ENCODE results near the gene COPG2.
A peak's percentile ranks its signal among the peaks of the same experiment; 100 is the strongest.

Gene COPG2

DNA sequence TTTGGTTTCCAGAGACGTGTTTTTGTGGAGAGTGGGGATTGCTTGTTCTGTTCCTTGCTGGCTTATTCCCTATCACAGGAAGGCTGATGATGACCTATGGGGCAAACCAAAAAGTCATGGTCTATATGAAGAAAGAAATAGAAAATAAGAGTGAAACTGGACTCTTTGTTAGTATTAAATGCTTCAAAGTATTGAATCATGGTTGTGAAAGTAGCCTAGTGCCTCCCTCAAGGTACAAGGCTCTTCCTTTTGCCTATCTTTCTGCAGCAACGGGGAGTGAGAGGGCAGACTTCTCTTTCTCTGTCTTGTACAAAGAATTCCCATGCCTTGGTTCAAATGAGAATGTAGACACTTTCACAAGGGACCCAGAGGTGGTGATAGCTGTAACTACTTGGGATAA is 167.6 kb downstream of the COPG2 start:
- DNase-seq (ENCODE audit: low read depth in 1 of 2, low spot score in 1 of 2), result no peak

DNA sequence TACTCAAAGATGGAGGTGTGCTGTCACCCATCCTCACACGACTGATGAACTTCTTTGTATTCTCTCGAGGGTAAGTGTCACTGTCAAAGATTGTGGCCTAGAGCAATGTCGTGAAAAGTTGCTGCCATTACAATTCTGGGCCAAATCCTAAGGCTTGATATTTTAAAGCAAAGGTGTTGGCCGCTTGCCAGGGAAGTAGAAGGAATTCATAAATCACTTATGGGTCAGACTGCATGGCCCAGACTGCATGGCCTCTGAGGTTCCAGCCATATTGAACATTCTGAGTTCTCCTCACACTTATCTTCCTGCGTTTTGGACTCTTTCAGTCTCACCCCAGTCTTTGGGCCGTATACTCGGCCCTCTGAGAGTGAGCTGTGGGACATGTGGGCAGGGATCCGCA is 168.1 kb downstream of the COPG2 start:
- DNase-seq (ENCODE audit: low read depth in 1 of 2, low spot score in 1 of 2), result no peak

DNA sequence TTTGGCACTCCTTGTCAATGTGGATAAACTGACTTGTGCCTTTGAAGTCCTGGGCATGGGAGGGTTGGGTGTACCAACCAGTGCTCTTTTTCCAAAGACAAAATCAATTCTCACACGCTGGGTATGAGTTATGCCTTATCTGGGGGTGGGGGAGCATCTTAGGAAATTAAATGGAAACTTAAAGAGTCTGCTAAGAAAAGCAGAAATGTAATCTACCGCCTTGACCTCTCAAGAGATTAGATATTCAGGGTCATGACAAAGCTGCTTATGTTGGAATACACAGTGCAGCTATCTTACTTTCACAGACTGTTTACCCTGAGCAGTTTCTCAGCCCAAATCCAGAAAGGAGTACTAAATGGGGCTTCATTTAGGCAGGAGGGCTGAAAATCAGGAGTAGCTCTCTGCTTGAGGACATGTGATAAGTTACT is 174.1 kb downstream of the COPG2 start:
- DNase-seq (ENCODE audit: low read depth in 1 of 2, low spot score in 1 of 2), result no peak

DNA sequence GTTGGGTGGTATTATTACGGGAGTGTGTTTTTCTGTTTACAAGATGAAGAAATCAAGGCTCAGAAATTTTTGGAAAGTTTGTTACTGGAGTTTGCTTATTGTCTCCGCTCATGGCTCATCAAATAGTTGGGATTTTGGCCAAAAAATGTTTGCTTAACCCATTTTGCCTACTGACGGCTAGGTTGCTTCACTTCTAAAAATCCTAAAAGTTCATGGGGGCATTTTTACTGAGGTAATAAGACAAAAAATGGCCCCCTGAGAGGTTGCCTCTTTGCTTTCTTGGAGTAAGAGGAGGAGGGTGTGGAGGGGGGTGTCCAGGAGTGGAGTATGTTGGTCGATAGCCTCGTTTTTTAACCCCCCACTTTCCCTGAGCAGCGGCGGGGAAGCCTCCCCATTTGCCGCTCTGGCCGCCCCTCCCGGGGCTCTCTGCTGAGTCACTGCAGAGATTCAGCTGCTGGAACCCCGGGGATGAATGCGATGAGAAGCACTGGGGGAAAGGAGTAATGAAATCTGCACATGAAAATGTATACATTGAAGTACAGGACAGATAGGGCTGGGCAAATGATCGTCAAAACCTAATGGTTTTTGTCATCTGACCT is 175.2 kb downstream of the COPG2 start:
- DNase-seq (ENCODE audit: low read depth in 1 of 2, low spot score in 1 of 2), result no peak

DNA sequence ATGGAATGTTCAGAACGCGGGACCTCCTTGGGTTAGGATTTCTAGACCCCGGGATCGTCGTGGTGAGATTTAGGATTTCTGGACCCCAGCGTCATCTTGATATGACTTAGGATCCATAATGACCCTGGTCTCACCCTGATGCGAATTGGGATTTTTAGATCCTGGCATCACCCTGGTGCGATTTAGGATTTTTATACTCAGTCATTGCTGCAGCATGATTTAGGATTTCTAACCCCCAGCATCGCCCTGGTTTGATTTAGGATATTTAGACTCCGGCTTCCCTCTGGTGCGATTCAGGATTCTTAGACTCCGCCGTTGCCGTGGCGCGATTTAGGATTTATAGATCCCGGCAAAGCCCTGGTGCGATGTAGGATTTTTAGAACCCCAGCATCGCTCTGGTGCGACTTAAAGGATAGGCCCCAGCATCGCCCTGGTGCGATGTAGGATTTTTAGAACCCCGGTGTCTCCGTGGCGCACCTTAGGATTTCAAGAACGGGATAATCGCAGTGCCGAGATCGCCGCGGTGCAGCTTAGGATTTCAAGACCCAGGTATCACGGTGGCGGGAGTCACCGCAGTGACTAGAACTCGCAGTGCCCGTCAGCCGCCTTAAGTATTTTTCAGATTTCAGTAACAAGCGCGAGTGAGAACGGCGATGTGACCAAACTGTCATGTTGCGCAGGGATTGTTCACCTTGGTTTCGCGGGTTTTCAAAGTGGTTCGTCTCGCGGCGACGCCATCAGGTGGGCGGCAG is 175.8 kb downstream of the COPG2 start:
- no peak for DNase-seq (ENCODE audit: low read depth in 1 of 2, low spot score in 1 of 2)

DNA sequence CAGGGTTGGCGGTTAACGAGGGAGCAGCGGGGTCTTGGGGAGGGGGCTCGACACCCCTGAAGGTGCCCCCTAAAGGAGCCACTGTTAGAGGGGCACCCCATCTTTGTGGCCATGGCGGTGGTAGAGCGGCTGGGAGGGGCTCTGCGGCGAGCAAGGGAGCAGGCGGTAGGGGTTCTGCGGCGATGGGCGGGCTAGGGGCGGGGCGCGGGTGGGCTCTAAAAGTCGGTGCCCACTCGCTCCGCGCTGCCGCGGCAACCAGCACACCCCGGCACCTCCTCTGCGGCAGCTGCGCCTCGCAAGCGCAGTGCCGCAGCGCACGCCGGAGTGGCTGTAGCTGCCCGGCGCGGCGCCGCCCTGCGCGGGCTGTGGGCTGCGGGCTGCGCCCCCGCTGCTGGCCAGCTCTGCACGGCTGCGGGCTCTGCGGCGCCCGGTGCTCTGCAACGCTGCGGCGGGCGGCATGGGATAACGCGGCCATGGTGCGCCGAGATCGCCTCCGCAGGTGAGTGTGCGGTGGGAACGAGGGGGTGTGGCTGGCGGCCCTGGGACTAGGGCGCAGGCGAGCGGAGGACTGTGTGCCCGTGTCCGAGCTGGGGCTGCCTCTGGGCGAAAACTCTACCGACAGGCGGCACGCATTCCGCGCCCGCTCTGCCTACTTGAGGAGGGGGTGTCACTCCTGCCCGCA is 176.6 kb downstream of the COPG2 start, which contains the start of gene MEST:
MEST (plus strand) TSS at position 245 of the 682 bp plus-strand sequence; CDS start at position 474, 229 bp downstream.
- no peak for DNase-seq (ENCODE audit: low read depth in 1 of 2, low spot score in 1 of 2)

DNA sequence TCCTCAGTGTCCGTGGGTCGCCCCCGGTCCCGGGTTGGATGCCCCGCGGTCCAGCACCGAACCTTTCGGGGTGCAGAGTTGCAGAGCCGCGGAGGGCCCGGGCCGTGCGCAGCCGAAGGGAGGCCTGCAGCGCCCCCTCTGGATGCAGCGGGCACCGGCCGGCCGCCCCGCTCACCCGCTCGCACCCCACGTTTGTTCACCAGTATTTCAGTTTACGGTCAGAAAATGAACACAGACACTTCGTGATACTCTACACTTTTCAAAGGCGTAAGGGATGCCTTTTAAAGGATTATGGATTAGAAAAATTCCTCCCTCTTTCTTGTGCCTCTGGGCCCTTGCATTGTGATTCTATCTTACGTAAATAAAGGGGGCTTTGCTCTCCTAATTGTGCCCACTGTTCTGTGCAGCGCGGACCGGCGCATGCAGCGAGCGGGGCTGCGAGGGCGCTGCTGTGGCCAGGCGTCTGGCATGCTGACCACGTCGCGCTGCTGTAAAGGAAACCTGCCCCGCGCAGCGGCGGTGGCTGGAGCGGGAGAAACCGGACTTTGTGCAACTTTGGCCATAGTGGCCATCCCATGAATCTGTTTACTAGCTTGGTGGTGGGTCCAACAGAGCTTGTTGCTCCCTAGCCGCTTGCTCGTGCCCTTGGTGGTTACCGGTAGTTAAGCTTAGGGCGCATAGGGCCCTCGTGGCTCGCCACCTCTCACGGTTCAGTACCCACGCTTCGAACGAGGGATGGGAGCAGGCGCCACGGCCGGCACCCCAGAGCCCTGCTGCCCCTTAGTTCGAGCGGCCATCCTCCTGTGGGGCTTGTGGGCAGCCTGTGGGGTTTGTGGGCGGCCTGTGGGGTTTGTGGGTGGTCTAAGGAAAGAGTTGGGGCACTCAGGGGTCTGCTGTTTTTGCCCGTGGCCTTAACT is 177.4 kb downstream of the COPG2 start:
- DNase-seq (ENCODE audit: low read depth in 1 of 2, low spot score in 1 of 2), result no peak

DNA sequence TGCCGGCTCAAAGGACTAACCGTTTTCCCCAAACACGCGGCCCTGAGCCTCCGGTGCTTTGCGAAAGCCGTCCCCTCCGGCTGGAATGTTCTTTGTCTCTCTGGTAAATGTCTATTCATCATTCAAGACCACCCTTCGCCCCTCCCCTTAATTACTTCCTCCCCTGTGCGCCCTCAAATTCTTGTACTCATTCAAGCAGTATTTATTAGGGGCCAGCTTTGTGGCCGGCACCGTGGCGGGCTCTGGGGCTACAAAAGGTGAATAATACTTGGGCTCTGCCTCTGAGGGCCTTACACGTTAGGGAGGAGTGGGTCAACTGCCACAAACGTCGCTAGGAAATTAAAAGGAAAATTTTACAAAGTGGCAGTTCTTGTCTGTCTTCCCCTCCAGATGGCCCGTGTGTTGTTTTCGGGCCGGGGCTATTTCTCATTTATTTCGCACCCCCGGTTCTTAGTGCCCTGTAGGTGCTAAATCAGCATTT is 178.2 kb downstream of the COPG2 start:
- DNase-seq (ENCODE audit: low read depth in 1 of 2, low spot score in 1 of 2), result no peak

DNA sequence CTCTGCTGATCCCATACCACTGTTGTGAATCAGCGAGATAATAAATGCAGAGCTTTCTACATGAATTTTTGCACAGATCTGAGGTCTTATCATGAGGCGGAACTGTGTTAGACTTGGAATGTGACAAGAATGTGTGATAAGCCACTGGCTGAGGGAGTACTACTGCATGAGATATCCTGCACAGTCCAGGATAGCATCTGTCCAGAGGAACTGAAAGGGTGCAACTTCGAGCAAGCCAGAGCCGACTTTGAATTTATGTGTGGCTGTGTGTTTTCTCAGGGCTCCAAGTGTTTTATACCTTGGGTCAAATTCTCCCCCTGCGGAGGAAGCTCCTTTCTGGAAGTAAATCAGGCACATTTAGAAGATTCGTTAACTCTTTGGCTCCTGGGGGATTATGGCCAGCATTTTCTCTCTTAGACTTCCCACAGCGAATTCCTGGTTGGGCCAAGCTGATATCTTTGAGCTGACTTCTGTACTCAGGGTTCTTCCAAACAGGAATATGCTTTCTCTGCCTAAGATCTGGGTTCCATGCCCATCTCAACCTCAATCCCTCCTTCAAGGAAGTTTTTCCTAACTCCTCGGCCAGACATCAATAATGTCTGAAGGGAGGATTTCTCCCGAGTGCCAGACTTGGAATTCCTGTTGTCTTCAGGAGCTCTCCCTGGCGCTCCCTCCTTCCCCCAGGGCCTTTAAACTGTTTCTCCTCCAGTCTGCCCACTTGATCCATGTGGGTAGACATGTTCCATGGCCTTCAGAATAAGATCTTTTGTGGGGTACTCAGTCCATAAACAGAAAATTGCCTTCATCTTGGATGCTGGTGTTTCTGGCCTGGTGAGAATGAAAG is 179.2 kb downstream of the COPG2 start:
- no peak for DNase-seq (ENCODE audit: low read depth in 1 of 2, low spot score in 1 of 2)

DNA sequence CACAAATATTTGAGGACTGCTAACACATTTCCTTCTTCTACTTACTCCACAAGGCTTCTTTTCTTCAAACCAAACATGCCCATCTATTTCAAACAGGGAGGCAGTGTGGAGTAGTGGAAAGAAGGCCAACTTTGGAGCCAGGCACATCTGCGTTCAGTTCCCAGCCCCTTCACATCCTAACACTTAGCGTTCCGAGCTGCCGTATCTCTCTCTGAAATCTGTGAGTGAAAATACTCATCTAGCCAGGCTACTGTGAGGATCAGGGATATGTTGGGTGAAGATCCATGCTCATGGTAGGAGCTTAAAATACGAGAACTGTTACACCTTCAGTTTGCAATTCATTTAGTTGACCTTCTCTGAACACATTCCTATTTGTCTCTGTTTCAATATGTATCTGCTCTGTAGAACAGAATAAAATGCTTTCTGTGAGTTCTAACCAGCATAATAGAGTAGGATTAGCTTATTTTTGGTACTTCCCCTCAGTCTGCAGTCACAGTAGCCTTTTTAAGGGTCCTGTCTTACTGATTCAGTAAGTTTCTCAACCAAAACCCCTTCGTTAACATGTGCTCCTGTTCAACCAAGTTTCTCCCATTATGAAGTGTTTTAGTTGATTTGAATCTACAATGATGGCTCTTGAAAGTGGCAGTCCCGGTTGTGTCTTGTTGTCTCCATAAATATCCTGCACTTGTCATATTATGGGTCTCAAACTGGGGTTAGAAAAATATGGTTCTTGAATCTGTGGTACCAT is 180.0 kb downstream of the COPG2 start:
- no peak for DNase-seq (ENCODE audit: low read depth in 1 of 2, low spot score in 1 of 2)

DNA sequence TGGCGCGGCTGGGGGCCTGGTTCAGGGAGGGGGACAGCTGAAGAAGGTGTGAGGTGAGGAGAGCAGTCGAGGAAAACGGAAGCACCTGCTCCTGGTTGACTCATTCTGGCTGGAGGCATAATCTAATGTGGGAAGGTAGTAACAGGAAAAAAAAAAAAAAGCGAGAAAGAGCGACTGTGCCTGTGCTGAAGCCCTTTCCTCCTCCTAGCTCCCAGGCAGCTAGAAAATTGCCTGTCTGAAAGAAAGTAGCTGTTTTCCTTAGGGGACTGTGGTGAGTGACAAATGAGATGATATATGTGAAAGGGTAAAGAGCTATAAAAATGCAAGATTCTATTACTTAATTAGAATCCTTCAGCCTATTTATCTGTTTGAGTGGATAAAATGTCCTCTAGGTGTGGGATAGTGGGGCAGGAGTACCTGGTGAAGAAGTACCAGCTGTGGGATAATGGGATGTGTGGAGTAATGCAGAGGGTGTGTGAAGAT is 181.6 kb downstream of the COPG2 start:
- DNase-seq (ENCODE audit: low read depth in 1 of 2, low spot score in 1 of 2), result no peak

DNA sequence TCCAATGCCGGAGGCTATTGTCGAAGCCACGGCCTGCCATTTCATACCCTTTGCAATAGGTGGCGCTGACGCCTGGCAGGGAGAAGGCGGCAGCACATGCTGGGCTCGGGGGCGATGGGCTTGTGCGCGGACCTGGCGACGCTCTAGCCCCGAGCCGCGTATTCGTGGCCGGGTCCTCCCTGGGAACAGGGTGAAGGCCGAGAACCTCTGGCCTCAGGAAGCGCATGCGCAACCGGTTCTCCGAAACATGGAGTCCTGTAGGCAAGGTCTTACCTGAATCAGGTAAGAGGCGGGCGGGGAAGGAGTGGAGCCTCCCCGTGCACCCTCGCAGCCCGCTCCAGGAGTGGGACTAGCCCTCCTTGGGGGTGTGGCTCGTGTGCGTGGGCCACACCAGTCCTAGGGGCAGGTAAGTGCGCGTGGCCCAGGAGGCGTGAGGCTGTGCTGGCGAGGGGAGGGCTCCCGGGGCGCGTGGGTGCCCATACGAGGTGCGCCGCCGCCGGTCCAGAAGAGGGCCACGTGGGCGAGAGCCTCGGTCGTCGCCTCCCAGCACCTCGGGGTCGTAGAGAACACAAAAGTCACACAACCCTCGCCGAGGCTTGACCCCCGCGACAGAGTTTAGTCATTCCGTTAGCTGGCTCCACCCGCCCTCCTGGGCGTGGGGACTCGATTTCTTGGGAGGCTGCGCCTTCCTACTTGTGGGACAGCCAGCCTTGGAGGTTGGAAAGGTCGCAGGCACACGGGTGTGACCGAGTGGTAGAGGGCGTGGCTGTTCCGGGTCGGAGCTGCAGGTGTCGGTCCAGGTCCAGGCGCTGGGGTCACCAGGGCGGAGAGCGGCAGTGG is 182.2 kb downstream of the COPG2 start:
- peak in 1 of 2 donors; percentile 25 for DNase-seq (ENCODE audit: low read depth in 1 of 2, low spot score in 1 of 2)

DNA sequence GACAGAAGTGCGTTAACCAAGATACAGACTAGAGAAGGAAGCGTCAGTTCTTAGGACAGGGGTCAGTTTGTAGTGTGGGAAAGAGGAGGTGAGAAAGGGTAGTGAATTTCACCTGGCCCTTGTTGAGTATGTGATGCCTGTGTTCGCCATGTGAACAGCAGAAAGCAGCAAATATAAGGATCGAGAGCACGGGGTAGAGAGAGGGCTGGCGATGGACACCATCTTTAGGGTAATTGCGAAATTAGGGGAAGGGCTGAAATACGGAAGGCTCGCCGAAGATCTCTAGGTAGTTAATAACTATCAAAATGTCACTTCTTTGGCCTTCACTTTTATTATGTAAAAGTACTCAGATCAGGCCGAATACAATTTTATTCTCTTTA is 182.8 kb downstream of the COPG2 start:
- DNase-seq (ENCODE audit: low read depth in 1 of 2, low spot score in 1 of 2), result no peak

DNA sequence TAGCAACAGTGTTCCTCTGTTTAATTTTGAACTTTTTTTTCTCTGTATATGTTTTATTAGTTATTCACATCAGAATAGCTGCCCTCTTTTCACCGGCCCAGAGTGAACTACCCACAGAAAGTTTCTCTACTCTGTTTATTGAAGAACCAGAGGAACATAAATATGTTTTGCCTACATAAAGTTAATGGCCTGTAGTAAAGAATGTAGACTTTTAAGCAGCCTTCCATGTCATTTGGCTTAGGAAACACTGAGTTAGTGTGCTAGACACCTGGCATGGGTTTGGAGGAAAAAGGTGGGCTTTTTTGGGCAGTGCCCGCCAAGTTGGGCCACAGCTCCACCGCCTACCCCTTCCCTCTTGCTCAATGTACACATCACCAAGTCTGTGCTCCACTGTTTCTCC is 185.5 kb downstream of the COPG2 start:
- DNase-seq (ENCODE audit: low read depth in 1 of 2, low spot score in 1 of 2), result no peak

DNA sequence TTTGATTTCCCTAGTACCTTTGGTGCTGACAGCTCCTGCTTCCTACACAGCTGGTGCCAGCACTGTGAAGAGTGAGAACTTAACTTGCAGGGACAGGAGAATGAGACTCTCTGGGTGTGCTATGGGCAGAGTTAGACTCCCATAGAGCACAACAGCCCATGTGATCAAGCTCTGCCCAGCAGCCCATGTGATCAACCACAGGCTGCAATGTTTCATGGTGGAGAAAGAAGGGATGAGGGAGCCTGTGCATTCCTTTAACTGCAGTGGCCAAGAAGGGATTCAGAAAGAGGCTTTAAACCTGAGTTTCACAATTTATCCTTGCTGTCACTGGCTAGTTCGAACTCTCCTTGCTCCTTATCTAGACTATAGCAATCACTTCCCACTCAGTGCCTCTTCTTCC is 186.7 kb downstream of the COPG2 start:
- DNase-seq (ENCODE audit: low read depth in 1 of 2, low spot score in 1 of 2), result no peak

DNA sequence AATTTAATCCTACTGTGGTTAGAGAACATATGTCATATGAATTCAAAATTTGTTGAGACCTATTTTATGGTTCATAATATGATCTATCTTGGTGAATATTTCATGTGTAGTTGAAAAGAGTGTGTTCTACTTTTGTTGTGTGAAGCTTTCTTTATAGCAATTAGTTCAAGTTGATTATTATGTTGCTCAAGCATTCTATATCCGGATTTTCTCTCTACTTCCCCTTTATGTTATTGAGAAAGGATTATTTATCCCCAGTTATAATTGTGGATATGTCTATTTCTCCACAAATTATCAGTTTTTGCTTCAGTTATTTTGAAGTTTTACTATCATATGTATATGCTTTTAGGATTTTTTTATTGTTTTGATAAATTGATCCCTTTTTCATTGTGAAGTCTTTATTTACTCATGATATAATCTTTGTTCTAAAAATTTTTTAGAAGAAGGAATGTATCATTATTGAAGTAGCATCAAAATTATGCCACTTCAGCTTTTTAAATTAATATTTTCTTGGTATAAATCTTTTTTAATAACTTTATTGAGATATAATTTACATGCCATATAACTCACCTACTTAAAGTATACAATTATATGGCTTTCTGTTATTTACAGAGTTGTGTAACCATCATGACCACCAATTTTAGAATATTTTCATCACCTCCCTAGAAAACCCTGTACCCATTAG is 188.7 kb downstream of the COPG2 start:
- no peak for DNase-seq (ENCODE audit: low read depth in 1 of 2, low spot score in 1 of 2)

DNA sequence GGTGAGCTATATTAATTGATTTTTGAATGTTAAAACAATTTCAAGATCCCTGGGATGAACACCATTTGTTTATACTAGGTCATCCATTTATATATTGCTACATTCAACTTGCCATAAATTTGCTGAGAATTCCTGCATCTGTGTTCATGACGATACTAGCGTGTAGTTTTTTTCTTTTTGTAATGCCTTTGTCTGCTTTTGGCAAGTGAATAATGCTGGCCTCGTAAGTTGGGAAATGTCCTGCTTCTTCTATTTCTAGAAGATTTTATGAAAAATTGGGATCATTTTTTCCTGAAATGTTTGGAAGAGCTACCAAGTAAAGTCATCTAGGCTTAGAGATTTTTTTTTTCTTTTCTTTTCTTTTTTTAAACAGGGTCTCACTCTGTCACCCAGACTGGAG is 189.6 kb downstream of the COPG2 start:
- no peak for DNase-seq (ENCODE audit: low read depth in 1 of 2, low spot score in 1 of 2)
